GM21786 (cell line): ENCODE data around the gene SEC22B.
"Not testable (repeated sequence)": the region's sequence is repeated elsewhere in the genome, so short reads cannot be mapped to it uniquely, and the experiment has no call there.

Experiments used
- ATAC-seq: cut with Tn5 transposase; IDR thresholded peaks from one replicate; pipeline ENCODE4 v1.9.1; 2021; ENCODE audit not compliant: unreplicated experiment

SEC22B gene

GRCh38 chr1:120117371-120118177, 58.7 kb downstream of the SEC22B start:
- peak; percentile 72 for ATAC-seq

- ATAC-seq, result not testable (repeated sequence)
Observed at GRCh38 chr1:120116094-120116493, 60.2 kb downstream of the SEC22B start.

GRCh38 chr1:120113134-120113533, 63.2 kb downstream of the SEC22B start:
- not testable (repeated sequence) for ATAC-seq

- ATAC-seq, result not testable (repeated sequence)
Observed at GRCh38 chr1:120112212-120112611, 64.1 kb downstream of the SEC22B start.

- ATAC-seq, result not testable (repeated sequence)
Observed at GRCh38 chr1:120111771-120112170, 64.5 kb downstream of the SEC22B start.

GRCh38 chr1:120111008-120111407, 65.3 kb downstream of the SEC22B start:
- ATAC-seq, result not testable (repeated sequence)

GRCh38 chr1:120109656-120110055, 66.7 kb downstream of the SEC22B start:
- ATAC-seq, result not testable (repeated sequence)

- ATAC-seq, result not testable (repeated sequence)
Observed at GRCh38 chr1:120109180-120109579, 67.1 kb downstream of the SEC22B start.

- ATAC-seq, result not testable (repeated sequence)
Observed at GRCh38 chr1:120105288-120105687, 71.0 kb downstream of the SEC22B start.

- not testable (repeated sequence) for ATAC-seq
Observed at GRCh38 chr1:120103768-120104167, 72.6 kb downstream of the SEC22B start.

GRCh38 chr1:120101593-120101992, 74.7 kb downstream of the SEC22B start:
- ATAC-seq, result not testable (repeated sequence)
